GM21381 (cell line): ENCODE measurements around the gene GPHA2.

Experiments used
- ATAC-seq: cut with Tn5 transposase; IDR thresholded peaks from one replicate; pipeline ENCODE4 v1.9.1; 2021; ENCODE audit warnings: mild to moderate bottlenecking, moderate library complexity; ENCODE audit not compliant: unreplicated experiment

Gene GPHA2

DNA sequence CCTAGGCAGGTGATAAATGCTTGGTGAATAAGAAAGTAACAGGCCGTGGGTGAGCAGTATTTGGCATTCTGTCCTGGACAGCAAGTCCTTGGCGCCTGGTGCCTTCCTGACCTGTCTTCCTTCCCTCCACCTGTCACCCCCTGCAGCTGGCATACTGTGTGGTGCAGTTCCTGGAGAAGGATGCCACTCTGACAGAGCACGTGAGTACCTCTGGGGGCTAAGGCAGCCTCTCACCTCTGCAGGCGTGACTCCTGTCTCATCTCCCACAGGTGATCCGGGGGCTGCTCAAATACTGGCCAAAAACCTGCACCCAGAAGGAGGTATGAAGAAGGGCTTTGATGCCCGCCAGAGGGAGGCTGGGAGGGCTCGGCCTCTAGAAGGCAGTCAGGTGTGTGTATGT lies 4.4 kb downstream of the GPHA2 start:
- no peak for ATAC-seq

DNA sequence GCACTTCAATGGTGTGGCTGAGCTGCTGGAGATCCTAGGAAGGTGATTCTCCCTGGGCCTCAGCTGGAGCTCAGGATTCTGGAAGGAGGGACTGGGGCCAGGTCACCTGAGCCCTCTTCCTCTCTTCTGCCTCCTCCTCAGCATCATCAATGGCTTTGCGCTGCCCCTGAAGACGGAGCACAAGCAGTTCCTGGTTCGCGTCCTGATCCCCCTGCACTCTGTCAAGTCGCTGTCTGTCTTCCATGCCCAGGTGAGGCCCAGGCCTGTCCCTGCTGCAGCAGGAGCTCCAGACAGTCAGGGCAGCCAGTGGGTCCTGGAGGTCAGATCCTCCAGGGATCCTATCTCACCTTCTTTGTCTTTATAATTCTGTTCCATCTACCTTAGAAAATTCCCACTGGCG lies 5.4 kb downstream of the GPHA2 start:
- no peak for ATAC-seq

DNA sequence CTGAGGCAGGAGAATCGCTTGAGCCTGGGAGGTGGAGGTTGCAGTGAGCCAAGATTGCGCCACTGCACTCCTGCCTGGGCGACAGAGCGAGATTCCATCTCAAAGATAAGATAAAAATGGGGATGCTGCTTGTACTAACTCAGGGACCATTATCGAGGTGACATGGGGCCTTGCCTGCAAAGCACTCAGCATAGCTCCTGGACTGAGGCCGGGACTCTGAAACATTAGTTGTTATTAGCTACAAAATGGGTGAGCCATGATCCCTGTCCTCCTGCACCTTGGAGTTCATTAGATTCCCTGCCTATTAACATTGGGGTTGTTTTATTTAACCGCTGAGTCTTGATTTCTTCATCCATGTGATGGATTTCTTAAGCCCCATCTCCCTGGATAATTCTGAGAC lies 6.1 kb downstream of the GPHA2 start:
- ATAC-seq: no peak

DNA sequence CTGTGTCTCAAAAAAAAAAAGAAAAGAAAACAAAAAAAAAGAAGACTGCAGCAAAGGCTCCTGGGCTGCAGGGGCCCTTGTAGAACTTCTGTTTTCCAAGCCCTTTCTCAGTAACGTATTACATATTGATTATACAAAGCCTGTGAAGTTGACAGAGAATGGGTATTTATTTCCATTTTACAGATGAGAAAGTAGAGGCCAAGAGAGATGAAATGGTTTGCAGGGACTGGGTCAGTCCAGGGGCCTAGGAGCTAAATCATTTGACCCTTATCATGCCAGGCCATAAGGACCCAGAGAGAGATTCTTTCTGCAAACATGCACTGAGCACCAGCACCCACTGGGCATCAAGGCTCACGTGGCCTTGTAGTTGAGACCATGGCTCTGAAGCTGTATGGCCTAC lies 6.7 kb downstream of the GPHA2 start:
- no peak for ATAC-seq

DNA sequence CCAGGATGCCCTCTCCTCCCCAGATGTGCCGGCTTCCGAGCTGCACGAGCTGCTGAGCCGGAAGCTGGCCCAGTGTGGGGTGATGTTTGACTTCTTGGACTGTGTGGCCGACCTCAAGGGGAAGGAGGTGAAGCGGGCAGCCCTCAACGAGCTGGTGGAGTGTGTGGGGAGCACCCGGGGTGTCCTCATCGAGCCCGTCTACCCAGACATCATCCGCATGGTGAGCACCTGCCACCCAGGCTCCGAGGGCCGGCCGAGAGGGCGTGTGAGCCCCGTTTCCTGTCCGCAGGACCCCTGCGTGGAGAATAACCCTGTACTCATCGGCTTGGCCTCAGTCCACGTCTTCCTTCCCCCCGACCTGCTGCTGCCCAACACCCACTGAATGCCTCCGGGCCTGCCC lies 9.0 kb downstream of the GPHA2 start:
- ATAC-seq: no peak

DNA sequence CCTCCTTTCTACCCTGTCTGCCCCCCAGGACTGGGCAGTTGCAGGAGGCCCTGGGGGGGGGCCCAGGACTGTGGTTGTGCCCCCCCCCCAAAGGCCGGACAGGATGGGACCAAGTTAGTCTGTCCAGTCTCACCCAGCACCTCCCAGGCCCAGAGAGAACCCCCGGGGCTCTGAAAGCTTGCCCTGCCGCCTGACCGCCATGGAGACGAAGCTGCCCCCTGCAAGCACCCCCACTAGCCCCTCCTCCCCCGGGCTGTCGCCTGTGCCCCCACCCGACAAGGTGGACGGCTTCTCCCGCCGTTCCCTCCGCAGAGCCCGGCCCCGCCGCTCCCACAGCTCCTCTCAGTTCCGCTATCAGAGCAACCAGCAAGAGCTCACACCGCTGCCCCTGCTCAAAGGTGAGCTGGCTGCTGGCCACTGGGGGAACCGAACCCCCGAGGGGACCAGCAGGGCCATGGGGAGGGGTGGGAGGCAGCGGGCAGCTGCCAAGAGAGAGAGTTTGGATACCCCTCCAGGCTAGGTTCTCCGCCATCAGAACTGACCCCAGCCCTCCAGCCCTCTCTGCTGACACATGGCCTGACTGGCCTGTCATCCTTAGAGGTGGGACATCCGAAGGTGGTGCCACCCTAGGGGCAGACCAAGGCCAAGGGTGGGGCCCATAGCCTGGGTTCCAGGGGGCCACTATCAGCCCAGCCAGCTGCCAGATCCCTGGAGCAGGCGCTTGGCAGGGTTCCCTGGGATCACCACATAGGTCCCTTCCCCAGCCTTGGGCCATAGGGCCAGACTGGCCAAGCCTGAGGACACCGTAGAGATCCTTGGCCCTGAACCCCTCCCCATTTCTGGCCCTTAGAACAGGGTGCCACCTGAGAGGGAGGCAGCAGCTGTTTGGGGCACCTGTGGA lies 9.9 kb downstream of the GPHA2 start:
- no peak for ATAC-seq

DNA sequence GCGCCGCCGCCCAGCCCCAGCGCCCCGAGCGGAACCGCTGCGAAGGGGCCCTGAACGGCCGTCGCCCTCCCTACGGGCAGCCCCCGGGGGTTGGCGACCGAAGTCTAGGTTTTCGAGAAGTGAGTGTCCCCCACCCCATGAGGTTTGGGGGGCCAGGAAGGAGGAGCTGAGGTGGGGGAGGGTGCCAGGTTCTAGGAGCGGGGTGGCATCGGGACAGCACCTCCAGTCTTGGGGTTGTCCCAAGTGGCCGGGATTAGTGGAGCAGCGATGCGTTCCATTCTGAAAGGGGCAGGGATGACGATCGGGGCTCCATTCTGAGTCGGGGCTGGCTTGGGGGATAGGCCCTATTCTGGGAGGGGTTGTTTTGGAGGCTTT lies 10.8 kb downstream of the GPHA2 start:
- no peak for ATAC-seq

DNA sequence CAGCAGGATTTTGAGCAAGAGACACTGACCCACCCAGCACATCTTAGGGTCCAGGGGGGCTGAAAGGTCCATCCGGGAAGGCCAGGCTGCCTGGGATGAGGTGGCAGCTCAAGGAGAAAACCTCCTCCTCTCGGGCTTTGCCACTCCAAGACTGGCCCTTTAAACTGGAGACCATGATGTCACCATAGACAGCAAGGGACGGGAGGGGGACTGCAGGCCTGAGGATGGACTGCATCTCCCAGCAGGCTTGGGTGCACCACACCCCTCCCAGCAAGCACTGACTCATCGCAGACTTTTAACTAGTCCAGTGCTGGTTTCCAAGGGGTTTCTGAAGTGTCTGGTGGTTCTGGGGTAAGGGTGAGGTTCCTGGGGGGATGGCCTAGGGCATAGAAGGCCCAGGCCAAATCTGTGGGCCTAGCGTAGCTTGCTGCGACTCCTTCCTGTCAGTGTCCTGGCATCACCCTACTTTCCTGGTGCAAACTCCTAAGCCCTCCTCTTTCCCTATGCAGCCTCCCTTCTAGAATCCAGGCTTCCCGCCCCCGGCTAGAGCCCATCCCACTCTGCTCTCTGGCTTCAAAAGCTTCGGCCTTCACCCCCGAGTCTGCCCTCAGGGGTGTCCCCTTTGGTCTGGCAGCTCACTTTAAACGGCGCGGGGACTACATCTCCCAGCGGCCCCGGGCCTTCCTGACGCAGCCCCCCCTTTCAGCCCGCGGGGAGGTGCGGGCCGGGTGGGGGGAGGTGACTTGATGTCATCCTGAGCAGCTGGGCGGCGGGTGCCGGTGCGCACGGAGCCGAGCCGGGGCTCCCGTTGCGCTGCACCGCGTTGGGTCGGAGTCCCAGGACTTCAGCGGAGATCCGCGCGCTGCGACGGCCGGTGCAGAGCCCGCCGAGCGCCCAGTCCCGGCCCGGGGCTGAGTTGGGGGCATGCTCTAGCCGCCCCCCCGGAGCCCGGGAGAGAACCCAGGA lies 11.5 kb downstream of the GPHA2 start, which contains the start of gene PPP2R5B:
TSS of gene PPP2R5B (plus strand) at position 746 of the 966 bp plus-strand sequence. CDS start 1,046 bp downstream, outside the sequence.
- peak; percentile 84 for ATAC-seq

DNA sequence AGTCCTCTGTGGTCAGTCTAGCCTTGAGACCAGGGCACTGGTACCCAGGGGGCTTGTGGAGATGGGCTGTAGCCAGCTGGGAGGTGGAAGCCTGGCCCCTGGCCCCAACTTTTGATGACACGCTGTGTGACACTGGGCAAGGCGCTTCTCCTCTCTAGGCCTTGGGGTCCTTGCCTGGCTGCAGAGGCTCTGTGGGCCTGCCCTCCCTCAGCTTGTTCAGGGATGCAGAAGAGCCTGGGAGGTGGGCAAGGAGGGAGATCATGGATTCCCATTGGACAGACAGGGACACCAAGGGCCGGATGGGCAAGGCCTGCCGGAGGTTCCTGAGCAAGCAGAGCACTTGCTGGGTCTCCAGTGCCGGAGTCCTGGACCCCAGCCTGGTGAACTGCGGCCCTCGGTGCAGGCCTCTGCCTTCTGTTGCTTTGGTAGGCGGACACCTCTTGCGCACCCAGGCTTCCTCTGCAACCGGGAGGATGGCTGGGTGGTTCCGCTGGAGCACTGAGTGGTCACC lies 12.5 kb downstream of the GPHA2 start:
- ATAC-seq: no peak

DNA sequence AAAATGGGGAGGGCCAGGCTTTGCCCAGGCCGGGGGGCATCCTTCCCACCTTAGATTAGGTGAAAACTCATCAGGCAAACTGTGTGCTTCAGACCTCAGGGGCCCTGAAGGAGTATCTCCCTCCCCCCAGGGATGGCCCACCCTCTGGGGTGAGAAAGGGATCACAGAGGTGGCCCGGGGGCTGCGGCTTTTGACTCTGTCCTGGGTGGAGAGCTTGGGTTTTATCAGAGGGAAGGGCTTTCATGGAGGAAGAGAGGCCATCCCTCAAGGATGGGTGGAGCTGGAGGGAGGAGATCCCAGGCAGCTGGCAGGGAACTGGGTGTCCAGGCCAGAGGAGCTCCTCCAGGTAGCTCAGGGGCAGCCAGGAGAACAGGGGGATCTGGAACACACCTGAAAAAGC lies 14.3 kb downstream of the GPHA2 start:
- ATAC-seq: no peak

DNA sequence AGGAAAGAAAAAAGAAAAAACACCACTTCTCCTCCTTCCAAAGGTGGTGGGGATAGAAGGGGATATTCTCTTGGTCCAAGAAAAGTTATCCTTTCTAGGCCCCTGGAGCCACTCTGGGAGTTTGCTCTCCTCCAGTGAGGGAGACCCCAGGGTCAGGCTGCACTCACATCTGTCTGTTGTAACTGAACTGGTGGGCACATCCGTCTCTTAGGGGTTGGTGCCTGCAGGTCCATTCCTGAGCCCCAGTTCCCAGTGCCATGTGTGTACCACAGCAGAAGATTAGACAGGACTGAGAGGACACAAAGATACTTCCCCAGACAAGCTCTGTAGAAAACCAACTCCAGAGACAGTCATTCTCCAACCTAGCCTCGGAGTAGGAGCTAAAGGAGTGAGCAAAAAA lies 15.6 kb downstream of the GPHA2 start:
- ATAC-seq: no peak

DNA sequence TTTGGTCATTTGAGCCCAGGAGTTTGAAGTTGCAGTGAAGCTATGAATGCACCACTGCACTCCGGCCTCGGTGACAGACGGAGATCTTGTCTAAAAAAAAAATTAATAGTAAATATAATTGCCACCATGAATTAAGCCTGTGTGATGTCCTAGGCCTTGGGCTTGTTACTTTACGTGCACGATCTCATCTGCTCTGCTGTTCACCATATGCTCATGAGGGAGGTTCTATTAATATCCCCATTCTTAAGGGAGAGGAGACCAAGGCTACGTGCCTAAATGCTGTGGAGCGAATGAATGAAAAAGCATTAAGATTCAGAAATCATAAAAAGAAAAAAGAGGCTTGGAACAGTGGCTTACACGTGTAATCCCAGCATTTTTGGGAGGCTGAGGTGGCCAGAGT lies 16.1 kb downstream of the GPHA2 start:
- ATAC-seq: no peak

DNA sequence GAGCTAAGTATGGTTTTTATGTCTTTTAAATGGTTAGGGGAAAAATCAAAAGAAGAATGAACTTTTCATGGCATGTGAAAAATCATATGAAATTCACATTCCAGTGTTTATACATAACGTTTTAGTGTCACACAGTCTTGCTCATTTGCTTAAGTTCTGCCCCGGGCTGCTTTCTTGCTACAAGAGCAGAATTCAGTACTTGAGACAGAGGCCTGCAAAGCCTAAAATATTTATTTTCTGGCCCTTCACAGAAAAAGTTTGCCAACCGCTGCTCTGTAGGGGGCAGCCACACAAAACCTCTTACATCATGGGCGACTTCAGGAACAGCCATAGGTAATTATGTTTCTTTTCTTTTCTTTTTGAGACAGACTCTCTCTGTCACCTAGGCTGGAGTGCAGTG lies 17.7 kb downstream of the GPHA2 start:
- no peak for ATAC-seq

DNA sequence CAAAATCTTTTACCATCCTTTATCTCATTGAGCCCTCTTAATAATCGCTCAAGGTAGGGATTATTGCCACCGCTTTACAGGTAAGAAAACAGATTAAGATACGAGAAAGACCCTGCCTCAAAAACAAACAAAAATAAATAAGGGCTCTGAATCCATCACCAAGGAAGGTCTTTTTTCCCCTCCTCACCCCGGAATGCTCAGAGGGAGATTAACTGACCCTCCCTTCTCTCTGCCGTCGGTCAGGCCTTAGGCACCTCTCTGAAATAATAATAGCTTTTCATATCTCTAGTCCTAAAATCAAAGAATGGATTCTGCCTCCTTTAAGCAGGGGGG lies 18.1 kb downstream of the GPHA2 start:
- ATAC-seq: no peak

DNA sequence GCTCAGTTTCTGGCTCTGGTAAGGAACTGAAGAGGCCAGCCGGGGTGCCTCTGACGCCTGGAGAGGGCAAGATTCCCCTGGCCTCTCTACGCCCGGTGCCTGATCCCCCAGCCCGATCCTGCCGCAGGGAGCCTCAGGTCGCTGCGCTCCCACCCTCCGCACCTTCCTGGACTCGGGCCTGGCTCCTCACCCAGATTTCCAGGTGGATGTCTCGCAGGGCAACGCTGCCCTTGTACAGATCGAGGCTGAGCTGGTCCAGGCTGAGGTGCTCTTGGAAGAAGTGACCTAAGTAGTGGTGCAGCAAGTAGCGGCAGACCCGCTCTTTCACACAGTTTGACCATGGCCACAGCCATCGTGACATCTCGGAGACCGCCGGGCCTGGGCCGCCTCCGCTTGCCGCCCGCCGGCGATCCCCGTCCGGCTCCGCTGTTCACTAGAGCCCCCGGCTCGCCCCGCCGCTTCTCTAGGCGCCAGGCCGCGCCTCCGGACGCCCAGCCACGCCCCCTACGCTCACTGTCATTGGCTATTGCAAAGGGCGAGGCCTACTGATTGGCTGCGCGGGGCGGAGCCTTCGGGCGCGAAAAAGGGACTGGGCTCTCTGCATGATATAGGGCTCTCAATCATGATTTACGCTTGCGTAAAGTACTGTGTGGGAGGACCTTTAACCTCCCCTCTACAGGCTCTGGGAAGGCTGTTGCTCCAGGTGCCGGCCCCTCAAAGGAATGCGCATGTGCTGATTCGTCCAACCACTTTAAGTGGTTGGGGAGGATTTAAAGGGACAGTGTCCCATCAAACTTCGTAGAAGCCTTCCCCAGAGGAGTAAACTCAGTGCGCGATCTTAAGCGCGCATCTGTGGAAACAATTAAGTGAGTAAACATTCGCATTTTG lies 18.7 kb downstream of the GPHA2 start, which contains the start of gene ATG2A:
TSS of gene ATG2A (minus strand) at position 435 of the 888 bp plus-strand sequence. CDS start at position 361, 74 bp downstream.
- peak; percentile 94 for ATAC-seq

DNA sequence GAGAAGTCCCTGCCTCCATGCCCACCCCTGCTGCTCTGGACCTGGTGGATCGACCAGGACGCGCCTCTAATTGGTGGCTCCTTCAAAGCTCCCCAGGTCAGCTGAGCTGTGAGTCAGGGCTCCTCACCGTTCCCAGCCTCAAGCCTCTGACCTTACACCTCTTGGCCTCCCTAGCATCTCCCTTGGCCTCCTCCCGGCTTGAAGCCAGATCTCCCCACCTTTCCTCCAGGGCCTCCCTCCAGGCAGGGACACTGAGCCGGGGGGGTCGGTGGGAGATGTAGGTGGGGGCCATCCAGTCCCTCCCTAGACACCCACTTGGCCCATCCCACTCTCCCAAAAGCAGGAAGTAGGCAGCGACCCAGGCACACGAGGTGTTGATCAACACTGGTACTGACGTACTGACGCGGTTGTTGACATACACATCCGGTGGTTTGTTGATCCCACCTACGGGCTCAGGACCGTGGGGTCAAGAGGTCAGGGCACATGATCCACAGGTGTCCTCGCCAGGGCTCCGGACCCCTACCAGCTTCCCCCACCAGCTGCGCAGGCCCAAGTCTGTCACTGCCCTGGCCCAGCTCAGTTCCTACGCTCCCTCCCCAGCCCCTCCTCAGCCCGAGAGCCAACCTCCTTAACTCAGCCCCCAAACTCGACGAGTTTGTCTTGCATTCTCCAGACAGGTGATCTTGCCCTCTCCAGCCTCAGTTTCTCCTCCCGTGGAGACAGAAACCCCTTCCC lies 19.5 kb downstream of the GPHA2 start:
- no peak for ATAC-seq

DNA sequence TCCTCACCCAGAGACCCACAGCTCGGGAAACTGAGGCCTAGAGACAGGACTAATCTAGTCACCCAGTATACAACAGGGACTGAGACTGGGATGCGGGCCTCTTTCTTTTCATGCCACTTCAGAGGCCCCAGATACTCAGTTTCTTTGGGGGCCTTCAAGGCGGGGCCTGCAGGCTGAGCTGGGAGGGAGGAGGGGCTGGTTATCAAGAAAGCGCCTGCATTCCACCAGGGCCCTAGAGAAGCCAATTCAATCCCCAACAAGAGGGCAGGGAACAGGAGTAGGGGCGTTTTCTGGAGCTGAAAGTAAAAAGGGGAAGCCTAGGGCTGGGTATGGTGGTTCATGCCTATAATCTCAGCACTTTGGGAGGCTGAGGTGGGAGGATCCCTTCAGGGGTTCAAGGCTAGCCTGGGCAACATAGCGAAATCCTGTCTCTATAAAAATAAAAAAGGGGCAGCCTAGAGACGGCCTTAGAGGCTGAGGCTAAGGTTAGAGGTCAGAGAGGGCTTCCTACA lies 20.3 kb downstream of the GPHA2 start:
- ATAC-seq: no peak

DNA sequence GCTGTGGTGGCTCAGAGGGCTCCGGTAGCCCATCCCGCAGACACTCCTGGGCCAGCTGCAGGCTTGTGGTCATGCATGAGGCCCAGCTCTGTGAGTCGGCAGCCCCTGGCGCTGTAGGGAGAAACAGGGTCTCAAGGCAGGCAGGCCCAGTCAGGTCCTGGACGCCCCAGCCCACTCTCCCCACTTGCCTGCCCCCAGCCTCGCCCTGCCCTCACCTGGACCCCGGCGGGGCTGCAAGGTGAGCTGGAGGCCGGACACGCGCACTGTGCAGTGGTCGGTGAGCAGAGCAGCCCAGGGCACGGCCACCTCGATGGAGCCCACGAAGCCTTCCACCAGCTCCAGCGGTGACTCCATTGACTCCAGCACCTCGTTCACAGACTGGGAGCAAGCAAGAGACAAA lies 21.6 kb downstream of the GPHA2 start:
- ATAC-seq: no peak

DNA sequence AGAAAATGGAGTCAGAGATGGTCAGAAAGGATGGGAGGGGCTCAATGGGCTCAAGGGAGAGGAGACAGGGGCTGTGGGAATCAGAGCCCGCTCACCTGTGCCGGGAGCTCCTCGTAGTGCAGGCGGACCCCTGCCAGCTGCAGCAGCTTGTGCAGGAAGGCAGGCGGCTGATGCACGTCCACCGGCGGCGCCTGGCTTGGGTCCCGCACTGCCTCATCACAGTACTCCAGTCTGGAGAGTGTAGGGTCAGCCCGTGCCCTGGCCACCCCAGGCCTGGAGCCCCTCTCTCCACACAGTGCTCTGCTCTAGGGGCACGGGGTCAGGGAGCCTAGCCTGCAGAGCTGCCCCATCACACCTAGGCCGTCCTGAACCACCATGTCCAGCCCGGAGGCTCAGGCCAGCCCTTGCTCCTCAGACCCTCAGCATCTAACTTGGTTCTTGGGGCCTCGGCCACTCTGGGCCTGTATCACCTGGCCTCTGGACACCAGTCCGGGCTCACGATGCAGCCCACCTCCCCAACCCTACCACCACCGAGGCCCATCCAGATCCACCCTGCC lies 22.4 kb downstream of the GPHA2 start:
- ATAC-seq: no peak
